ENCODE measurements around the gene WNT3. TPM values are rescaled to one million over a fixed set of nuclear protein-coding genes. Genes with fewer than 3 reads are reported as not detected.
A peak's percentile ranks its signal among the peaks of the same experiment; 100 is the strongest.
"Not testable (repeated sequence)": the region's sequence is repeated elsewhere in the genome, so short reads cannot be mapped to it uniquely, and the experiment has no call there.

WNT3 gene
- total RNA-seq, 1 donor from 2014 or later, result 2.0 TPM

DNA sequence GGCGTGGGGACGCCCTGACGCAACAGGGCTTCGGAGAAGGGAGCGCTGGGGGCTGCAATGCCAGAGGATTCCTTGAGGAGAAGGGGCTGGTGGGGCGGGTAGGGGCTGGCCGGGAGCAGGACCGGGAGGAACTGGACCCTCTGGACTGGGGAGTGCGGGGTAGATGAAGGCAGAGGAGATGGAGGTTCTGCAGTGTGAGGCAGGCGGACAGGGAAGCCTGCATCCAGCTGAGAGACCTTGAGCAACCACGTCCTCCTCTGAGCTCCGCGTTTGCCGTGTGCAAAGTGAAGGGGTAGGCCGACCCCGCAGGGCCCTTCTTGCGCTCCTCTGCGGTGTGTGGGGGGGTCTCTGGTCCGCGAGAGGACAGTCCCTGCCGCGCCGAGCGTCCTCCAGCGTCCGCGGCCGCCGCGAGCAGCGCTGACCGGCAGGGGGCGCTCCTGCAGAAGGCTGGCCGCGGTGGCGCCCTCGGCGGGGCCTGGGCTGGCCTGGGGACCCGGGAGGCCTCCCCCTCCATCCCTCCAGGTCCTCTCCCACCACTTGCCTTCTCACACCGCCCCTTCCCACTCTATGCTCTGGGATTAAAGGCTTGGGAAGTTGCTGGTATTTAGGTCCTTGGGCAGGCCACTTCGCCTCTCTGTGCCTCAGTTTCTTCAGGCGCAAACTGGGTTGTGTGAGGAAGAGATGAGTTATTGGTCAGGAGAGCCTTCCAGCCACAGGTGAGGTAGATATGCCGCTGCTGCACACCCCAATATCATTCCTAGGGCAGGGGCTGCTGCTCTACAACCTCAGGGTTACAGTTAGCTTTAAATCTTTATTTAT is 23.3 kb upstream of the WNT3 start:
- Histone ChIP-seq H3K36me3 (ENCODE audit: control insufficient read depth, insufficient read depth, low read length) (no peaks in the 10 kb centered on the region), H3K4me3 (ENCODE audit: low read depth, low read length) (no peak overlapping the region), H3K27me3 (ENCODE audit: control insufficient read depth, insufficient read depth, low read length) (peaks cover 18% of the 10 kb centered on the region)
- TF ChIP-seq, protein P1, sequence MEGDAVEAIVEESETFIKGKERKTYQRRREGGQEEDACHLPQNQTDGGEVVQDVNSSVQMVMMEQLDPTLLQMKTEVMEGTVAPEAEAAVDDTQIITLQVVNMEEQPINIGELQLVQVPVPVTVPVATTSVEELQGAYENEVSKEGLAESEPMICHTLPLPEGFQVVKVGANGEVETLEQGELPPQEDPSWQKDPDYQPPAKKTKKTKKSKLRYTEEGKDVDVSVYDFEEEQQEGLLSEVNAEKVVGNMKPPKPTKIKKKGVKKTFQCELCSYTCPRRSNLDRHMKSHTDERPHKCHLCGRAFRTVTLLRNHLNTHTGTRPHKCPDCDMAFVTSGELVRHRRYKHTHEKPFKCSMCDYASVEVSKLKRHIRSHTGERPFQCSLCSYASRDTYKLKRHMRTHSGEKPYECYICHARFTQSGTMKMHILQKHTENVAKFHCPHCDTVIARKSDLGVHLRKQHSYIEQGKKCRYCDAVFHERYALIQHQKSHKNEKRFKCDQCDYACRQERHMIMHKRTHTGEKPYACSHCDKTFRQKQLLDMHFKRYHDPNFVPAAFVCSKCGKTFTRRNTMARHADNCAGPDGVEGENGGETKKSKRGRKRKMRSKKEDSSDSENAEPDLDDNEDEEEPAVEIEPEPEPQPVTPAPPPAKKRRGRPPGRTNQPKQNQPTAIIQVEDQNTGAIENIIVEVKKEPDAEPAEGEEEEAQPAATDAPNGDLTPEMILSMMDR (IDR thresholded peaks at IDR 0.05; ENCODE audit: insufficient read depth, low read length, poor library complexity, severe bottlenecking), result peak; percentile 31
- no peak for DNase-seq (ENCODE audit: low read depth)

DNA sequence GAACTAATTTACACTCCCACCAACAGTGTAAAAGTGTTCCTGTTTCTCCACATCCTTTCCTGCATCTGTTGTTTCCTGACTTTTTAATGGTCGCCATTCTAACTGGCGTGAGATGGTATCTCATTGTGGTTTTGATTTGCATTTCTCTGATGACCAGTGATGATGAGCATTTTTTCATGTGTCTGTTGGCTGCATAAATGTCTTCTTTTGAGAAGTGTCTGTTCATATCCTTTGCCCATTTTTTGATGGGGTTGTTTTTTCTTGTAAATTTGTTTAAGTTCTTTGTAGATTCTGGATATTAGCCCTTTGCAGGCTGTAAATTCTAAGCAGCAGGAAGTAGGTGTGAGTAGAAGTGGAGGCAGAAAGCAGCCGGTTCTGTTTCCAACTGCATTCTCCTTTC is 22.1 kb upstream of the WNT3 start:
- H3K4me3 ChIP-seq (ENCODE audit: low read depth, low read length); H3K36me3 ChIP-seq (ENCODE audit: control insufficient read depth, insufficient read depth, low read length); DNase-seq (ENCODE audit: low read depth): not testable (repeated sequence)
- H3K27me3 ChIP-seq (ENCODE audit: control insufficient read depth, insufficient read depth, low read length), result peaks cover 13% of the 10 kb centered on the region

DNA sequence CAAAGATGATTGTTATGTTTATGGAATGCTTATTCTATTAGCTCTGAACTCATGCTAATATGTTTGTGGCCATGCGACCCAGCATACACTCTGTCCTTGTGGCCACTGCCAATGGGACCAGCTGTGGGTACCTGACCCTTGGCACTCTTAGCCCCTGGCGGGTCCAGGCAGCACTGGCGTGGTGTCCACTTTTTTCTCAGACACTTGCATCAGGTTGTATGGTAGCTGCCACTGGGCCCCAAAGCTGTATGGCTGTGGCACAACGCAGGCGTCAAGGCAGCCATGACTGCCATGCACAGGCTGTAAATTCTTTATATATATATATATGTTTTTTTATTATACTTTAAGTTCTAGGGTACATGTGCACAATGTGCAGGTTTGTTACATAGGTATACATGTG is 20.7 kb upstream of the WNT3 start:
- no peak for DNase-seq (ENCODE audit: low read depth)
- TF ChIP-seq, protein P1 (IDR thresholded peaks at IDR 0.05; ENCODE audit: insufficient read depth, low read length, poor library complexity, severe bottlenecking), result no peak
- no peaks in the 10 kb centered on the region for H3K36me3 ChIP-seq (ENCODE audit: control insufficient read depth, insufficient read depth, low read length)
- H3K4me3 ChIP-seq (ENCODE audit: low read depth, low read length), result no peak overlapping the region
- H3K27me3 ChIP-seq (ENCODE audit: control insufficient read depth, insufficient read depth, low read length), result peaks cover 15% of the 10 kb centered on the region

DNA sequence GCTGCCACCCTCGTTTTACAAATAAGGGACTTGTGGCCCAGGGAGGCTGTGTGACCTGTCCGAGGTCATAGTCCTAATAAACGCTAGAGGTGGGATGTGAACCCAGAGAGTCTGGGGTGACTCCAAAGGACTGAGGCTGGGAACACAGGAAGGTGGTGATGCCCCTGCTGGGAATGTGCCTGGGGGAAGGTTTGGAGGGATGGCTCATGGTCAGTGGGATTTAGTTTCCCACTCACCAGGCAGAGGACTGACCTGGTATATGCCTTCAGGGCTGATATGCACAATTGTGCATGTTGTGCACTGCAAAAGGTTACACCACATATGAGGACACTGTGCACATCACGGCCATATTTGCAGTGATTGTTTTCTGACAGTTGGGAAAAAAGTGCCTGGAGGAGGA is 19.0 kb upstream of the WNT3 start:
- Histone ChIP-seq H3K36me3 (ENCODE audit: control insufficient read depth, insufficient read depth, low read length) (no peaks in the 10 kb centered on the region), H3K27me3 (ENCODE audit: control insufficient read depth, insufficient read depth, low read length) (peaks cover 19% of the 10 kb centered on the region), H3K4me3 (ENCODE audit: low read depth, low read length) (no peak overlapping the region)
- no peak for DNase-seq (ENCODE audit: low read depth)
- TF ChIP-seq, protein P1 (IDR thresholded peaks at IDR 0.05; ENCODE audit: insufficient read depth, low read length, poor library complexity, severe bottlenecking), result no peak

DNA sequence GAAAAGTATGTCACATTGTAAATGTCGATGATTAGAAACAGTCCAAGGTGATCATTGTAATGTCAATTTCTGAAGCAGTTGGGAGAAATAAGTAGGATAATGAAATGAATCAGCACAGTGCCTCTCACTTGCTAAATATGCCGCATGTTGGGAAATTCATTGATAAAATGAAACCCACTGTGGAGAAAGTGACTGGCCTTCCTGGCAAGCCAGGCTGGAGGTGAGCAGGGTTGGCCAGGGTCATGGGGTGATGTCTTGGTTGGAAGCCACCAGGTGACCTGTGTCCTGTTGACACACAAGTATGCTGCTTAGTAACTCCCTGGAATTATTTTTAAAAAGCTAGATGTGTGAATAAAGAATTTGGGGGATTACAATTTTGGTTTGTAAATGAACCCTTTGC is 18.0 kb upstream of the WNT3 start:
- no peaks in the 10 kb centered on the region for H3K36me3 ChIP-seq (ENCODE audit: control insufficient read depth, insufficient read depth, low read length)
- TF ChIP-seq, protein P1 (IDR thresholded peaks at IDR 0.05; ENCODE audit: insufficient read depth, low read length, poor library complexity, severe bottlenecking), result no peak
- DNase-seq (ENCODE audit: low read depth), result no peak
- H3K4me3 ChIP-seq (ENCODE audit: low read depth, low read length), result no peak overlapping the region
- H3K27me3 ChIP-seq (ENCODE audit: control insufficient read depth, insufficient read depth, low read length), result peaks cover 18% of the 10 kb centered on the region

DNA sequence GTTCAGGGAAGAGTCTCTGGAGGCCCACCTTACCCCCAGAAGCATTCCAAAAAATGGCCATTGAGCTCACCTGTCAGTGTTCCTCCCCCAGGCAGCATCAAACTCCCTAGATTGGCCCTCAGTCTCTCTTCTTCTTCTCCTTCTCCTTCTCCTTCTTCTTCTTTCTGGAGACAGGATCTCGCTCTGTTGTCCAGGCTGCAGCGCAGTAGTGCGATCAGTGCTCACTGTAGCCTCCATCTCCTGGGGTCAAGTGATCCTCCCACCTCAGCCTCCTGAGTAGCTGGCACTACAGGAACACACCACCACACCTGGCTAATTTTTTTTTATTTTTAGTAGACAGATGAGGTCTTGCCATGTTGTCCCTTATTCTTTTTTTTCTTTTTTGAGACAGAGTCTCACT is 16.4 kb upstream of the WNT3 start:
- TF ChIP-seq, protein P1 (IDR thresholded peaks at IDR 0.05; ENCODE audit: insufficient read depth, low read length, poor library complexity, severe bottlenecking), result no peak
- Histone ChIP-seq H3K27me3 (ENCODE audit: control insufficient read depth, insufficient read depth, low read length) (peaks cover 12% of the 10 kb centered on the region), H3K36me3 (ENCODE audit: control insufficient read depth, insufficient read depth, low read length) (no peaks in the 10 kb centered on the region), H3K4me3 (ENCODE audit: low read depth, low read length) (no peak overlapping the region)
- DNase-seq (ENCODE audit: low read depth), result no peak

Data from kidney epithelial cell (primary cell).